Measurements from ENCODE around the gene MEGF11. TPM values are rescaled to one million over a fixed set of nuclear protein-coding genes. Genes with fewer than 3 reads are reported as not detected.

MEGF11 gene
- total RNA-seq, 3 donors from 2014 or later (not counting 1 experiment from before 2014, with no cell fraction given): not detected

DNA sequence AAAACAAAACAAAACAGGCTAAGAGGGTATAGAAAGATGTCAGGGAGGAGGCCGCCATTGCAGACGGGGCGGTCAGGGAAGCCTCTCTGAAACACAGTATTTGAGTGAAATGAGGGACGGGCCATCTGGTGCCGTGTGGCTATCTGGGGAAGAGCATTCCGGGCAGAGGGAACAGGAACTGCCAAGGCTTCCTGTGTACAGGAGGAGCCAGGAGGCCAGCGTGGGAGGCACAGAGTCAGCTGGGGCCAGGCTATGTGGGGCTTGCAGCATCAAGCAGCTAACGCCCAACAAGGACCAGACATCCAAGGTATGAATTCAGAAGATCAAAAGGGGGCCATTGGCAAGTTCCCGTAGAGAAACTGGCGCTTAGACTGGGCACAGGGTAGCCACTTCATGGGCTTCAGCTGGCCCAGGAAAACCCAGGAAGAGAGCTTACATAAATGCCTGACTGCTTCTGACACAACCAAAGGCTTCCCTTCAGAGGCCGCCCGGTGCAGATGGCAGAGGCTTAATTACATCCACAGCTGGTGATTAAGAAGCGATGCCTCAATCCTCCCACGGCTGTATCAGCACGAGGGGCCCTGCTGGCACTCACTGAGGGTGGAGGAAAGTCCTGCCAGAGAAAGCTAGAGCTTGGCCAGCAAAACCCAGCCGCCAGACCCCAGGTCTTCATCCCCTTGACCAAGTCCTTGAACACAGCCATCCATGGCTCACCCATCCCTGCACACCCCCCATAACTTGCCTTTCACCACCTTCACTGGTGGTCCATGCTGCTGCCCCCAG, 144.9 kb downstream of the MEGF11 start:
- no peak overlapping the region for H3K4me3 ChIP-seq (ENCODE audit: low read length)
- H3K36me3 ChIP-seq (ENCODE audit: control insufficient read depth, insufficient read depth, low read length): no peaks in the 10 kb centered on the region
- Mint-ChIP-seq H3K27me3 (ENCODE audit: low read depth in 2 of 2) (peaks cover 19 to 20% of the 10 kb centered on the region in 2 donors), H3K9me3 (no peaks in the 10 kb centered on the region), H3K4me3 (no peak overlapping the region), H3K36me3 (no peaks in the 10 kb centered on the region), H3K4me1 (no peaks in the 10 kb centered on the region), H3K27ac (no peak overlapping the region)
- intact Hi-C loops (cut with micrococcal nuclease): no loop called here
- no peaks in the 10 kb centered on the region for H3K9me3 ChIP-seq (ENCODE audit: control insufficient read depth, insufficient read depth, low read length)
- no peaks in the 10 kb centered on the region for H3K4me1 ChIP-seq (ENCODE audit: control insufficient read depth, insufficient read depth, low read length)
- DNase-seq: no peak
- no peak for ATAC-seq
- 73% methylated on average over 16 of the region's 16 CpGs for WGBS (ENCODE audit: insufficient coverage)
- H3K27me3 ChIP-seq (ENCODE audit: control insufficient read depth, insufficient read depth, low read length): no peaks in the 10 kb centered on the region
- TF ChIP-seq, protein P1, sequence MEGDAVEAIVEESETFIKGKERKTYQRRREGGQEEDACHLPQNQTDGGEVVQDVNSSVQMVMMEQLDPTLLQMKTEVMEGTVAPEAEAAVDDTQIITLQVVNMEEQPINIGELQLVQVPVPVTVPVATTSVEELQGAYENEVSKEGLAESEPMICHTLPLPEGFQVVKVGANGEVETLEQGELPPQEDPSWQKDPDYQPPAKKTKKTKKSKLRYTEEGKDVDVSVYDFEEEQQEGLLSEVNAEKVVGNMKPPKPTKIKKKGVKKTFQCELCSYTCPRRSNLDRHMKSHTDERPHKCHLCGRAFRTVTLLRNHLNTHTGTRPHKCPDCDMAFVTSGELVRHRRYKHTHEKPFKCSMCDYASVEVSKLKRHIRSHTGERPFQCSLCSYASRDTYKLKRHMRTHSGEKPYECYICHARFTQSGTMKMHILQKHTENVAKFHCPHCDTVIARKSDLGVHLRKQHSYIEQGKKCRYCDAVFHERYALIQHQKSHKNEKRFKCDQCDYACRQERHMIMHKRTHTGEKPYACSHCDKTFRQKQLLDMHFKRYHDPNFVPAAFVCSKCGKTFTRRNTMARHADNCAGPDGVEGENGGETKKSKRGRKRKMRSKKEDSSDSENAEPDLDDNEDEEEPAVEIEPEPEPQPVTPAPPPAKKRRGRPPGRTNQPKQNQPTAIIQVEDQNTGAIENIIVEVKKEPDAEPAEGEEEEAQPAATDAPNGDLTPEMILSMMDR (IDR thresholded peaks at IDR 0.05): no peak
- no peak overlapping the region for H3K27ac ChIP-seq (ENCODE audit: low read length)

DNA sequence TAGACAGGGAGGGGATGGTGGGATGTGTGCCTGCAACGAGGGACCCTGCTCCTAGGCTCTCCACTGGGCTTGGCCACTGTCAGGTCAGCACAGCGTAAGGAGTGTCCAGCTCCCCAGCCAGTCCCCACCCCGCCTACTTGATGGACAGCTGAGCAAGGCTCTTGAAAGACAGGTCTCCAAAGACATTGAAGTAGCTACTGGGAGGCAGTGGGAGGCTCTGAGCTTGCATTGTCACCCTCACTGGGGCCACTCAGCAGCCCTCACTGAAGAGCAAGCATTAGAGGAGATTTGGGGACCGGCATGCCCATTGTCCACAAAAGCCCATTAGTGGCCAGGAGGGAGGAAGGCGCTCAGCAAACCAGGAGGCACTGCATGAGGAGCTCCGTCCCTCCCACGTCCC, 146.5 kb downstream of the MEGF11 start:
- no peaks in the 10 kb centered on the region for H3K9me3 ChIP-seq (ENCODE audit: control insufficient read depth, insufficient read depth, low read length)
- Mint-ChIP-seq H3K27ac (no peak overlapping the region), H3K4me1 (no peaks in the 10 kb centered on the region), H3K36me3 (no peaks in the 10 kb centered on the region), H3K27me3 (ENCODE audit: low read depth in 2 of 2) (peaks cover 23 to 31% of the 10 kb centered on the region in 2 donors), H3K9me3 (no peaks in the 10 kb centered on the region), H3K4me3 (no peak overlapping the region)
- intact Hi-C loops (cut with micrococcal nuclease): no loop called here
- H3K27me3 ChIP-seq (ENCODE audit: control insufficient read depth, insufficient read depth, low read length): no peaks in the 10 kb centered on the region
- H3K4me1 ChIP-seq (ENCODE audit: control insufficient read depth, insufficient read depth, low read length): no peaks in the 10 kb centered on the region
- DNase-seq: no peak
- H3K27ac ChIP-seq (ENCODE audit: low read length): no peak overlapping the region
- H3K4me3 ChIP-seq (ENCODE audit: low read length): no peak overlapping the region
- 83% methylated on average over 7 of the region's 7 CpGs for WGBS (ENCODE audit: insufficient coverage)
- ATAC-seq: no peak
- H3K36me3 ChIP-seq (ENCODE audit: control insufficient read depth, insufficient read depth, low read length): no peaks in the 10 kb centered on the region
- TF ChIP-seq, protein P1 (IDR thresholded peaks at IDR 0.05): no peak

DNA sequence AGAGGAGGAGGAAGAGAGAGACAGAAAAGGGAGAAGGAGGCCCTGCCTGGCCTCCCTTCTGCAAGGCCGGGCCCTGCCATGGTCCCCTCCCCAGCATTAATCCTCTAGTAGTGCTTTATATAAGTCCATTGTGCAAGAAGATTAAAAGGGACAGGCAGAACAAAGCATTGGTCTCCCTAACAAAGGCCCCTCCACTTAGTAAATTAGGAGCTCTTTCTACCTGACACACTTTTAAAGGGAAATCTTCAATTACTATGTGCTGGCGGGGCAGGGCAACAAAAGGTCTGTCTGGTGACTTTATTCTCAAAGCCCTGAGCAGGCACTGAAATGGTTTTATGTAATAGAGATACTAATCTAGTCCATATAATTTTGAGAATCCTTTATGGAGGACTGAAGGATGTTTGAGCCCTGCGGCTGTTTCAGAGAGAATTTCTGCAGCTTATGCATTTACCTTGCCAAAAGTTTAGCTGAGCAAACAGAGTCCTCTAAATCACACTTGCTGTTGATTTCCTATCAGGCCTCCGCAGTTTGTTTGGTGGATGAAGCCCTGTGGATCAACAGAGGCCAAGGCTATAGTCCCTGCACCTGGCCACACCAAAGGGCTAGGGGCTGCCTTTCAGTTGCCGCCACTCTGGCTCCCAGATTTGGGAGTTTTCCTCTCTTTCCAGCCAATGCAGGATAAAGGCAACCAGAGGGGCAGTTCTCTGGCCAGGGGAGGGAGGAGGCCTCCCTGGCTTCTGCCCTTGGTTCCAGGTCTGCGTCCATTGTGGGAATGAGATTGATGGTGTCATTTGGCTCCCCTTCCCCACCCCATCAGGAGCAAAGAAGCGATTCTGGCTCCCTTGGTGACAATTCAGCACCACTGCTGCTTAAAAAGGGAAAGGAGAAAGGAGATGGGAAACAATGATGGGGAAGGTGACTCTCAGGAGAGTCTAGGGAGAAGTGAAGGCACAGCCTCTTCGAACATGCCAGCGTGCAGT, 148.0 kb downstream of the MEGF11 start:
- ATAC-seq: no peak
- no peak overlapping the region for H3K4me3 ChIP-seq (ENCODE audit: low read length)
- Mint-ChIP-seq H3K9me3 (no peaks in the 10 kb centered on the region), H3K36me3 (no peaks in the 10 kb centered on the region), H3K4me3 (no peak overlapping the region), H3K27ac (no peak overlapping the region), H3K4me1 (no peaks in the 10 kb centered on the region), H3K27me3 (ENCODE audit: low read depth in 2 of 2) (peaks cover 23 to 40% of the 10 kb centered on the region in 2 donors)
- WGBS (ENCODE audit: insufficient coverage): 87% methylated on average over 6 of the region's 9 CpGs
- H3K4me1 ChIP-seq (ENCODE audit: control insufficient read depth, insufficient read depth, low read length): no peaks in the 10 kb centered on the region
- no peaks in the 10 kb centered on the region for H3K27me3 ChIP-seq (ENCODE audit: control insufficient read depth, insufficient read depth, low read length)
- intact Hi-C loops (cut with micrococcal nuclease): no loop called here
- DNase-seq: no peak
- no peak overlapping the region for H3K27ac ChIP-seq (ENCODE audit: low read length)
- TF ChIP-seq, protein P1 (IDR thresholded peaks at IDR 0.05): no peak
- H3K9me3 ChIP-seq (ENCODE audit: control insufficient read depth, insufficient read depth, low read length): no peaks in the 10 kb centered on the region
- H3K36me3 ChIP-seq (ENCODE audit: control insufficient read depth, insufficient read depth, low read length): no peaks in the 10 kb centered on the region
